ENCODE measurements around the gene HAT1.
"Not testable (repeated sequence)": the region's sequence is repeated elsewhere in the genome, so short reads cannot be mapped to it uniquely, and the experiment has no call there.

HAT1 gene

GRCh38 chr2:171983924-171984323, 61.7 kb downstream of the HAT1 start:
- DNase-seq: not testable (repeated sequence)

GRCh38 chr2:171985076-171985475, 62.8 kb downstream of the HAT1 start:
- no peak for DNase-seq

GRCh38 chr2:171986778-171987177, 64.5 kb downstream of the HAT1 start:
- no peak for DNase-seq

- DNase-seq: no peak
Measured at GRCh38 chr2:171991027-171991426, 68.8 kb downstream of the HAT1 start.

GRCh38 chr2:171995586-171995985, 73.3 kb downstream of the HAT1 start:
- no peak for DNase-seq

- DNase-seq: no peak
Measured at GRCh38 chr2:171996021-171996420, 73.8 kb downstream of the HAT1 start.

- DNase-seq: not testable (repeated sequence)
Measured at GRCh38 chr2:171997031-171997430, 74.8 kb downstream of the HAT1 start.

- DNase-seq: no peak
Measured at GRCh38 chr2:171999161-171999560, 76.9 kb downstream of the HAT1 start.

GRCh38 chr2:171999604-172000469, 77.6 kb downstream of the HAT1 start, which contains the start of gene METAP1D:
Gene METAP1D, plus strand, starts transcription at chr2:171999953. Its CDS starts 17 bp downstream, at chr2:171999970.
- peak; percentile 86 for DNase-seq

- DNase-seq: no peak
Measured at GRCh38 chr2:172000696-172001361, 78.6 kb downstream of the HAT1 start.

- no peak for DNase-seq
Measured at GRCh38 chr2:172007372-172007771, 85.1 kb downstream of the HAT1 start.

GRCh38 chr2:172009823-172010222, 87.6 kb downstream of the HAT1 start:
- DNase-seq: no peak

- DNase-seq: peak; percentile 13
Measured at GRCh38 chr2:172011812-172012575, 89.7 kb downstream of the HAT1 start.

- no peak for DNase-seq
Measured at GRCh38 chr2:172012677-172013391, 90.6 kb downstream of the HAT1 start.

- DNase-seq: no peak
Measured at GRCh38 chr2:172013396-172013795, 91.1 kb downstream of the HAT1 start.

- no peak for DNase-seq
Measured at GRCh38 chr2:172021074-172021931, 99.0 kb downstream of the HAT1 start.

GRCh38 chr2:172021955-172022354, 99.7 kb downstream of the HAT1 start:
- no peak for DNase-seq

- DNase-seq: no peak
Measured at GRCh38 chr2:172031536-172031935, 109.3 kb downstream of the HAT1 start.

All from CD4-positive, alpha-beta T cell treated with Interleukin-12 subunit alpha and Interleukin-12 subunit beta, for 1 hour (primary cell).